ENCODE results near the gene SATB1.

The SATB1 gene

GRCh38 chr3:18378218-18378617, 46.9 kb downstream of the SATB1 start:
- no peak for DNase-seq (ENCODE audit: low read depth)
- H3K4me3 ChIP-seq (ENCODE audit: low read depth, low read length): no peak overlapping the region
- TF ChIP-seq MAX (IDR thresholded peaks at IDR 0.05; ENCODE audit: low read depth, low read length) (no peak), POLR2A (IDR thresholded peaks at IDR 0.05; ENCODE audit: extremely low read depth, insufficient read length) (no peak), CTCF (IDR thresholded peaks at IDR 0.05; ENCODE audit: low read depth, low read length) (no peak), MYC (IDR thresholded peaks at IDR 0.05; ENCODE audit: low read depth, low read length) (no peak)

GRCh38 chr3:18376682-18377081, 48.5 kb downstream of the SATB1 start:
- DNase-seq (ENCODE audit: low read depth): no peak
- TF ChIP-seq MYC (IDR thresholded peaks at IDR 0.05; ENCODE audit: low read depth, low read length) (no peak), MAX (IDR thresholded peaks at IDR 0.05; ENCODE audit: low read depth, low read length) (no peak), CTCF (IDR thresholded peaks at IDR 0.05; ENCODE audit: low read depth, low read length) (no peak), POLR2A (IDR thresholded peaks at IDR 0.05; ENCODE audit: extremely low read depth, insufficient read length) (no peak)

GRCh38 chr3:18372786-18373405, 52.2 kb downstream of the SATB1 start:
- TF ChIP-seq MAX (IDR thresholded peaks at IDR 0.05; ENCODE audit: low read depth, low read length) (no peak), POLR2A (IDR thresholded peaks at IDR 0.05; ENCODE audit: extremely low read depth, insufficient read length) (no peak), CTCF (IDR thresholded peaks at IDR 0.05; ENCODE audit: low read depth, low read length) (no peak), MYC (IDR thresholded peaks at IDR 0.05; ENCODE audit: low read depth, low read length) (no peak)
- DNase-seq (ENCODE audit: low read depth): no peak
- H3K4me3 ChIP-seq (ENCODE audit: low read depth, low read length): no peak overlapping the region

More at GRCh38 chr3:18376682-18377081, 48.5 kb downstream of the SATB1 start:
- H3K4me3 ChIP-seq (ENCODE audit: low read depth, low read length): no peak overlapping the region

- TF ChIP-seq MAX (IDR thresholded peaks at IDR 0.05; ENCODE audit: low read depth, low read length) (no peak), CTCF (IDR thresholded peaks at IDR 0.05; ENCODE audit: low read depth, low read length) (no peak), POLR2A (IDR thresholded peaks at IDR 0.05; ENCODE audit: extremely low read depth, insufficient read length) (no peak), MYC (IDR thresholded peaks at IDR 0.05; ENCODE audit: low read depth, low read length) (no peak)
- no peak for DNase-seq (ENCODE audit: low read depth)
- H3K4me3 ChIP-seq (ENCODE audit: low read depth, low read length): no peak overlapping the region
These were observed 54.5 kb downstream of the SATB1 start for GRCh38 chr3:18370672-18371071.

GRCh38 chr3:18369551-18370185, 55.5 kb downstream of the SATB1 start:
- no peak overlapping the region for H3K4me3 ChIP-seq (ENCODE audit: low read depth, low read length)
- no peak for DNase-seq (ENCODE audit: low read depth)
- no peak for TF ChIP-seq CTCF (IDR thresholded peaks at IDR 0.05; ENCODE audit: low read depth, low read length)
- no peak for TF ChIP-seq MYC (IDR thresholded peaks at IDR 0.05; ENCODE audit: low read depth, low read length)

Data from NB4 (cell line).